Measurements from ENCODE around the gene DR1. TPM values are rescaled to one million over a fixed set of nuclear protein-coding genes. Genes with fewer than 3 reads are reported as not detected.

Gene DR1
- total and polyA plus RNA-seq, 8 donors: 10.2 to 78.2 (median 23.8) TPM

- no peaks in the 10 kb centered on the region for H3K36me3 ChIP-seq
- intact Hi-C loops (cut with DNase I; ENCODE audit: low total_unique reads): no loop called here
- TF ChIP-seq, protein P1, sequence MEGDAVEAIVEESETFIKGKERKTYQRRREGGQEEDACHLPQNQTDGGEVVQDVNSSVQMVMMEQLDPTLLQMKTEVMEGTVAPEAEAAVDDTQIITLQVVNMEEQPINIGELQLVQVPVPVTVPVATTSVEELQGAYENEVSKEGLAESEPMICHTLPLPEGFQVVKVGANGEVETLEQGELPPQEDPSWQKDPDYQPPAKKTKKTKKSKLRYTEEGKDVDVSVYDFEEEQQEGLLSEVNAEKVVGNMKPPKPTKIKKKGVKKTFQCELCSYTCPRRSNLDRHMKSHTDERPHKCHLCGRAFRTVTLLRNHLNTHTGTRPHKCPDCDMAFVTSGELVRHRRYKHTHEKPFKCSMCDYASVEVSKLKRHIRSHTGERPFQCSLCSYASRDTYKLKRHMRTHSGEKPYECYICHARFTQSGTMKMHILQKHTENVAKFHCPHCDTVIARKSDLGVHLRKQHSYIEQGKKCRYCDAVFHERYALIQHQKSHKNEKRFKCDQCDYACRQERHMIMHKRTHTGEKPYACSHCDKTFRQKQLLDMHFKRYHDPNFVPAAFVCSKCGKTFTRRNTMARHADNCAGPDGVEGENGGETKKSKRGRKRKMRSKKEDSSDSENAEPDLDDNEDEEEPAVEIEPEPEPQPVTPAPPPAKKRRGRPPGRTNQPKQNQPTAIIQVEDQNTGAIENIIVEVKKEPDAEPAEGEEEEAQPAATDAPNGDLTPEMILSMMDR (IDR thresholded peaks at IDR 0.05): no peak
- peak in 2 of 3 donors; percentile 4 to 36 for TF ChIP-seq POLR2AphosphoS5 (IDR thresholded peaks at IDR 0.05)
- H3K9me3 ChIP-seq: no peaks in the 10 kb centered on the region
- 27 to 53% (median 40%) methylated on average over 8 of the region's 8 CpGs for WGBS, 5 donors
- no peak overlapping the region for H3K4me3 ChIP-seq
- H3K4me1 ChIP-seq: peaks cover 0 to 24% (median 0%) of the 10 kb centered on the region in 4 donors
- DNase-seq: peak in 1 of 2 donors; percentile 65
- peak overlapping the region in 4 of 5 donors; percentile 55 to 76 (median 60) for H3K27ac ChIP-seq
- H3K27me3 ChIP-seq: no peaks in the 10 kb centered on the region
These were observed 20.9 kb upstream of the DR1 start for GRCh38 chr1:93324486-93325464.

- Histone ChIP-seq H3K4me1 (peaks cover 0 to 4% (median 0%) of the 10 kb centered on the region in 4 donors), H3K27me3 (no peaks in the 10 kb centered on the region), H3K36me3 (no peaks in the 10 kb centered on the region), H3K9me3 (no peaks in the 10 kb centered on the region), H3K27ac (no peak overlapping the region), H3K4me3 (no peak overlapping the region)
- DNase-seq: peak in 1 of 2 donors; percentile 59
- TF ChIP-seq POLR2AphosphoS5 (IDR thresholded peaks at IDR 0.05) (no peak), POLR2A (IDR thresholded peaks at IDR 0.05) (no peak), EP300 (IDR thresholded peaks at IDR 0.05) (no peak)
- TF ChIP-seq, protein P1 (IDR thresholded peaks at IDR 0.05): no peak
- intact Hi-C loops (cut with DNase I; ENCODE audit: low total_unique reads): no loop called here
- WGBS, 5 donors: 52 to 66% (median 62%) methylated on average over 3 of the region's 3 CpGs
These were observed 16.6 kb upstream of the DR1 start for GRCh38 chr1:93328809-93329760.

- H3K9me3 ChIP-seq: no peaks in the 10 kb centered on the region
- DNase-seq: no peak
- H3K27ac ChIP-seq: no peak overlapping the region
- H3K36me3 ChIP-seq: no peaks in the 10 kb centered on the region
- intact Hi-C loops (cut with DNase I; ENCODE audit: low total_unique reads): no loop called here
- WGBS, 5 donors: 46 to 91% (median 70%) methylated on average over 1 of the region's 1 CpG
- TF ChIP-seq, protein P1 (IDR thresholded peaks at IDR 0.05): no peak
- TF ChIP-seq EP300 (IDR thresholded peaks at IDR 0.05) (no peak), POLR2A (IDR thresholded peaks at IDR 0.05) (no peak), POLR2AphosphoS5 (IDR thresholded peaks at IDR 0.05) (no peak)
- H3K4me1 ChIP-seq: peaks cover 0 to 4% (median 0%) of the 10 kb centered on the region in 4 donors
- no peaks in the 10 kb centered on the region for H3K27me3 ChIP-seq
- no peak overlapping the region for H3K4me3 ChIP-seq
These were observed 15.5 kb upstream of the DR1 start for GRCh38 chr1:93330196-93330595.

- TF ChIP-seq POLR2A (IDR thresholded peaks at IDR 0.05) (no peak), EP300 (IDR thresholded peaks at IDR 0.05) (no peak), POLR2AphosphoS5 (IDR thresholded peaks at IDR 0.05) (no peak)
- TF ChIP-seq, protein P1 (IDR thresholded peaks at IDR 0.05): no peak
- H3K36me3 ChIP-seq: no peaks in the 10 kb centered on the region
- H3K9me3 ChIP-seq: no peaks in the 10 kb centered on the region
- DNase-seq: no peak
- H3K4me3 ChIP-seq: no peak overlapping the region
- no peak overlapping the region for H3K27ac ChIP-seq
- H3K27me3 ChIP-seq: no peaks in the 10 kb centered on the region
- H3K4me1 ChIP-seq: peaks cover 0 to under 1% (median 0%) of the 10 kb centered on the region in 4 donors
- WGBS, 5 donors: 72 to 87% (median 81%) methylated on average over 3 of the region's 3 CpGs
- intact Hi-C loops (cut with DNase I; ENCODE audit: low total_unique reads): no loop called here
These were observed 15.1 kb upstream of the DR1 start for GRCh38 chr1:93330617-93331016.
